Activated CD4-positive, alpha-beta T cell treated with anti-CD3 and anti-CD28 coated beads, Interleukin-2, amount 50 U/mL, for 4 hours (primary cell): ENCODE measurements around the gene ADNP2.
"Not testable (repeated sequence)": the region's sequence is repeated elsewhere in the genome, so short reads cannot be mapped to it uniquely, and the experiment has no call there.

Experiments used
- DNase-seq, 2 experiments: peaks; one replicate each; pipeline ENCODE4 v3.0.0-alpha.2; 2020

Gene ADNP2

GRCh38 chr18:80148326-80149199 is 39.5 kb downstream of the ADNP2 start:
- no peak for DNase-seq

GRCh38 chr18:80149667-80150066 is 40.6 kb downstream of the ADNP2 start:
- no peak for DNase-seq

DNA sequence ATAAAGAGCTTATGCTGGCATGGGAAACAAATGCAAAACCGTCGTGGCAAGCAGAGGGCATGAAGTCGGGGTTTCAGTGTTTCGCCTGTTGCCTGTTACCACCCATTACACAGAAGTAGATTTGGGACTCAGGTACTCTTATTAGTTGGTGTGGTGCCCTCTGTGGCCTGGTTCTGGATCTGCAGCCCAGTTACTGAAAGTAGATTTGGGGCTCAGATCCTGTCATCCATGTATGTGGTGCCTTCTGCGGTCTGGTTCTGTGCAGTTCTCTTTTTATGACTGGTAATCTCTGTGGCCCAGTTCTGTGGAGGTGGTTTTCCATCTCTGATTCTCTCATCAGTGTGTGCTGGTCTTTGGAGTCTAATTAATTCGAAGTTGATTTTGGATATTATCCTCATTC is 45.2 kb downstream of the ADNP2 start:
- peak; percentile 6 to 14 for DNase-seq

DNA sequence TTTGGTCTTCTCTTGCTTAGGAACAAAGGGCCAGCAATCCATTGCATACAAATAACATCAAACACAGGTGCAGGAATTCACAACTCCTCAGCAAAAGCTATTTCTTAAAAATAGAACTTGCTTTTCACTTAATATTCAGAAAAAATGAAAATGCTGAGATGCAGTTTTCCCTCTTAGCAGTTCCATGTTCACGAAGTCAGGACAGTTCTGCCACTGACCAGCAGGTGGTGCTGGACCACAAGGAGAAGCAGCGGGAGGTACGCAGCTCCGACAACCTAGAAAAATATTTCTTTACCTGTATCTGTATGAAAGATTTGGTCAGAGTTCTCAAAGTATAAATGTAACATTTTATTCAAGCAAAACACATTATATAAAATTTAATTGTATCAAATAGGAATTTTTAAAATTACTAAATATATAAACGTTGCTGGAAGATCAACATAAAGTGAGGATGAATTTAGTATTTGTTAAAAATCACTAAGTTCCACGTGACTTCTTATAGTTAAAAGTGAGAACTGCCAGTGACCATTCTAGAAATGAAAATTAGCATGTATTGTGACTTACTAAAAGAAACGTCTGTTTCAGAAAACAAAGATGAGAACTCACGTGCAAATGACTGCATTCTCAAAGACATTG is 48.8 kb downstream of the ADNP2 start:
- DNase-seq, result peak; percentile 68 to 75

DNA sequence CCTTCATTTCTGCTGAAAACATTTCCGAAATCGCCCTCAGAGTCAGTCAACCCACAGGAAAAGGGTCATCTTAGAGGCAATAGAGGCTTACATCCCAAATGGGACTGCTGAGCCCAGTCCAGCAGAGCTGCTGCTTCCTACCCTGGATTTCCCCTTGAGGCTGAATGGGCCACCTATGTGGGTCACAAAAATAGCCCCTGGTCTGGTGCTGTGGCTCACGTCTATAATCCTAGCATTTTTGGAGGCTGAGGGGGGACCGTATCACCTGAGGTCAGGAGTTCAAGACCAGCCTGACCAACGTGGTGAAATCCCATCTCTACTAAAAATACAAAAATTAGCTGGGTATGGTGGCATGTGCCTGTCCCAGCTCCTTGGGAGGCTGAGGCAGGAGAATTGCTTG is 49.3 kb downstream of the ADNP2 start:
- DNase-seq, result no peak

DNA sequence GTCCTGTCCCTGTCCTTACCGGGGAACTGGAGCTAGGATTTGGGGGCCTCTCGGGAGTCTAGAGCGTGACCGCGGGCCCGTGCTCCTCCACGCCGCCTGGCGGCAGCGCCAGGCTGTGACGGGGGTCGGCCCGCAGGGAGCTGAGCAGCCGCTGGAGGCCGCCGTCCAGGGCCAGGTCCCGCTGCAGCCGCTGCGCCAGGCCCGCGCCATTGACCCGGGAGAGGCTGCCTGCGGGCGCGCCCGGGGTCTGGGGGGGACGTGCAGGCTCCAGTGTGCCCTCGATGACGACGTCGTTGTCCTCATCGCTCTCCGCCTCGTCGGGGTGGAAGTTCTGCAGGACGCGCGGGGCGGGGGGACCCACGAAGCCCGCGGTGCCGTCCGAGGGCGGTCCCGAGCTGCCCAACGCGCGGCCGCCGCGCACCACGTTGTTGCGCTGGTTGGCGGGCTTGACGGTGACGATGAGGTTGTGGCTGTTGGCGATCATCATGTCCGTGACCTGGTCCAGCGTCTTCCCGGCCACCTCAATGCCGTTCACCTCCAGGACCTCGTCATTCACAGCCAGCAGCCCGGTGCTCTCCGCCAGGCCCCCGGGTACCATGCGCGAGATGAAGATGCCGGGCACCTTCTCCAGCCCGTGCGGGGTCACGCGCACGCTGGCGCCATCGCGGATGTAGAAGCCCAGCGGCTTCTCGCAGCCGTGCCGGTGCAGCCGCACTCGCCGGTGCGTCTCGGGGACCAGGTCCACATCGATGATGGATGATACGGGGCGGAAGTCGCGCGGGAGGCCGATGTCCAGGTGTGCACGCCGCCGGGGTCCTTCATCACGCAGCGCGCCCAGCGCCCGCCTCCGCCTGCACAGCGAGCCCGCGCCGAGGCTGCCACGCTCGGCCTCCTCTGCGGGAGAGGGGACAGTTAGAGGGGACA is 50.9 kb downstream of the ADNP2 start:
- DNase-seq, result peak; percentile 8 to 19

- DNase-seq, result no peak
Observed at GRCh38 chr18:80161781-80162417, 52.8 kb downstream of the ADNP2 start.

GRCh38 chr18:80163183-80163582 is 54.1 kb downstream of the ADNP2 start:
- no peak for DNase-seq

DNA sequence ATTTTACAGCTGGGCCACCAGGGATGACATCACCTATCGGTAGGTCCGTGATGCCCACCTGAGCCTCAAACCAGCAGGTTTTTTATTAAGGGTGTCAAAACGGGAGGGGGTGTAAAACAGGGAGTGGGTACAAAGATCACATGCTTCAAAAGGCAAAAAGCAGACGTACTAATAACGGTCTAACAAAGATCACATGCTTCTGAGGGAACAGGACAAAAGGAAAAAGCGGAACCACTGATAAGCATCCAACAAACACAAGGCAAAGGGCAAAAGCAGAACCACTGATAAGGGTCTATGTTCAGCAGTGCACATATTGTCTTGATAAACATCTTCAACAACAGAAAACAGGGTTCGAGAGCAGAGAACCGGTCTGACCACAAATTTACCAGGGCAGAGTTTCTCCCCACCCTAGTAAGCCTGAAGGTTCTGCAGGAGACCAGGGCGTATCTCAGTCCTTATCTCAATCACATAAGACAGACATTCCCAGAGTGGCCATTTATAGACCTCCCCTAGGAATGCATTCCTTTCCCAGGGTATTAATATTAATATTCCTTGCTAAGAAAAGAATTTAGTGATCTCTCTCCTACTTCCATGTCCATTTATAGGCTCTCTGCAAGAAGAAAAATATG is 55.8 kb downstream of the ADNP2 start:
- not testable (repeated sequence) for DNase-seq

DNA sequence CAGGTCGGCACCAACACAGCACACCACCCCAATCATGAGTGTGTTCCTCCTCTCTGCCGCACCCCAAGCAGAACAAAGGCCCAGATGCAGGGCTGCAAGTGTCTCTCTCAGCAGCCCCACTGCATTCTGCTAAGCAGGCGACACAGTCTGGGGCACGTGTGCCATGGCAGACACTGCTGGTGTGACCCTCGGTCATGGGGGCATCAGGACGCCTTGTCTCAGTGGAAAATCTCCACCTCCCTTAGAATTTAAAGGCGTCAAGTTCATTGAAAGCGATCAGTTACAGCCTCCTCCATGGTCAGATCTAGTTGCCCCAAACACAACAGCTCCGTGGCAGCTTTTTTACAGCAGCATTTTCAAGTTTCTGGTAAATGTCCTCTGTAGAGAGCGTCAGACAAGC is 57.2 kb downstream of the ADNP2 start:
- no peak for DNase-seq

DNA sequence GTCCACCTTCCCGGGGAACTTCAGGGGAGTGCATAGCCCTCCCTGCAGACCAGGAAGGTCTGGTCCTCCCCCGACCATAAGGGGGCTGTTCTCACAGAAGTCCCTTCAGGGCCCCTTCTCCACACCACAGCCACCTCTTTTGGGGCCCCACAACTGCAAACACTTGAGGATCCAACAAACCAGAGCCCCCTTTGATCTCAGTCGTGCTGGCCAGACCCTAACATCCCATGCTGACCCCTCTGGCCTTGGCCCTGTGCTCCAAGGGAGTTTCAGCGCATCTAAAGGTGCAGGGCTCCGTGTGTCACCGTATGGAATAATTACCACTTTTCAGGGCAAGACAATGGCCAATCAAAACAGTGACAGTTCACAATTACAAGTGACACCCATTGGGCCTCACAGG is 57.7 kb downstream of the ADNP2 start:
- no peak for DNase-seq

GRCh38 chr18:80167331-80167730 is 58.3 kb downstream of the ADNP2 start:
- DNase-seq, result no peak

GRCh38 chr18:80167931-80168330 is 58.9 kb downstream of the ADNP2 start:
- no peak for DNase-seq

- no peak for DNase-seq
Observed at GRCh38 chr18:80168346-80168745, 59.3 kb downstream of the ADNP2 start.

- no peak for DNase-seq
Observed at GRCh38 chr18:80168982-80169381, 59.9 kb downstream of the ADNP2 start.

GRCh38 chr18:80169607-80170006 is 60.5 kb downstream of the ADNP2 start:
- no peak for DNase-seq

DNA sequence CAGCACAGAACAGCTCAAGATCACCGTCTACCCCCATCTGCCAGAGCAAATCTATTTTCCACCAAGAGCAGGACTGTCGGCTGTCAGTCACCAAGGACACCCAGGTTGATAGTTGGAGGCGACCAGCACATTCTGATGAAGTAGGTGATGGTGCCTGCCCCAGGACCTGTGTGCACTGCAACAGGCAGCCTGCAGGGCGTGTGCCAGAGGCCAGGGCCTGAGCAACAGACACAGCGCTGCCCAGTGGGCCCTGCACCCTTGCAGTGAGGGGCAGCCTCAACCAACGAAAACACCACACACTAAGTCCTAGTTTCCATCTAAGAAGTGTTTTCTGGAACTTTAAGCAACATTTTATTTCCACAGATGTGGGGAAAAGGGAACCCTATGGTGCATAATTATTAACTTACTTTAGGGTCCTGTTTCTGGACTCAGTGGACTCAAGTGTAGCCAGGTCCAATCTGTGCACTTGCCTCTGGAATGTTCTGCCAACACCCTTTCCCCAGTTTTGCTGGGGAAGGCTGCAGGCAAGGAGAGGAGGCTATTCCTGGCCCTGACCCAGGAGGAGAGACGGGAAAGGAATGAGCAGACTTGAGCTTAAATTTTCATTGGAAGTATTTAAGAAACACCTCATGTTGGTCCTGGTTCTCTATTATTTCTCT is 61.5 kb downstream of the ADNP2 start:
- DNase-seq, result no peak

DNA sequence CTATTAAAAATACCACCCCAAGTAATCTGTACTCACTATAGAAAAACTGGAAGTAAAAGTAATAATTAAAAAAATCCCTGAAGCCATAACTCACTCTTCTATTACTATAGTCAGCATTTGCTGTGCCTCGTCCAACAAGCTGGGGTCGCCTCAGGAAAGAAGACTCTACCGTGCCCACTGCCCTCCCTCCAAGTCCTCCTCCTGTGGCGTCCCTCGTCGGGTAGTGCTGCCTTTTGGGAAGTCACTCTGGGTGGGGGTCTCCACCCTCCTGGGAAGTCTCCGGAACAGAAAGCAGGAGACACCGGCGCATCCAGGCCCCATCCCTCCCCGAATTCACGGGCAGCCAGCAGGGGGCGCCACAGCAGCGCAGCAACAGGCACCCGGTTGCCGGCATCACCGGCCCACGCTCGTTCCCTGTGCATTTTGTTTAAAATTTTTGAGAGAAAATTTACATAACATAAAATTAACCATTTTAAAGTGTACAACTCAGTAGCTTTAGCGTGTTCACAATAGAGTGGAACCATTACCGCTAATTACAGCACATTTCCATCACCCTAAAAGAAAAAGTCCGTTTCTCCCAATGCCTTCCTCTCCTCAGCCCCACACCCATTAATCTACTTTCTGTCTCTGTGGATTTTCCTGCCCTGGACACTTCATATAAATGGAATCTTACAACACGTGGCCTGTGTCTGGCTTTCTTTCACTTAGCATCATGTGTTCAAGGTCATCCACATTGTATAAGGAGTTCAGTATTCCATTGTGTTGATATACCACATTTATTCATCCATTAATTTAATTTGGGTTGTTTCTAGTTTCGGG is 62.2 kb downstream of the ADNP2 start:
- peak; percentile 11 to 14 for DNase-seq

- no peak for DNase-seq
Observed at GRCh38 chr18:80172056-80172455, 63.0 kb downstream of the ADNP2 start.

GRCh38 chr18:80173060-80173459 is 64.0 kb downstream of the ADNP2 start:
- DNase-seq, result no peak
